Subcutaneous adipose tissue (tissue), 4 donors: ENCODE data around the gene PTPN14. TPM values are rescaled to one million over a fixed set of nuclear protein-coding genes. Genes with fewer than 3 reads are reported as not detected.

ENCODE experiments used
- CTCF ChIP-seq: fragments of 450-650 bp; IDR thresholded peaks from one replicate; pipeline ENCODE4 v1.5.1; 2016; ENCODE audit warnings: low read depth, mild to moderate bottlenecking, control low read depth, antibody characterized with exemption, moderate library complexity
- total RNA-seq, 4 donors: library from RNA; depleted of rRNA; stranded (reverse); fragments of >200 nt; gene quantifications; one replicate each; pipeline ENCODE4 v1.1.0, GENCODE V29; 2016

The PTPN14 gene
- total RNA-seq, 4 donors from 2014 or later = 13.1 to 39.2 (median 30.0) TPM

GRCh38 chr1:214550013-214550856, 1.2 kb downstream of the PTPN14 start:
- no peak for TF ChIP-seq CTCF

- no peak for TF ChIP-seq CTCF
These were observed 1.8 kb downstream of the PTPN14 start for GRCh38 chr1:214549604-214550003.

- TF ChIP-seq CTCF = no peak
These were observed 2.4 kb downstream of the PTPN14 start for GRCh38 chr1:214548988-214549387.

GRCh38 chr1:214548271-214548670, 3.1 kb downstream of the PTPN14 start:
- no peak for TF ChIP-seq CTCF

- TF ChIP-seq CTCF = no peak
These were observed 3.7 kb downstream of the PTPN14 start for GRCh38 chr1:214547747-214548146.

GRCh38 chr1:214546886-214547641, 4.3 kb downstream of the PTPN14 start:
- TF ChIP-seq CTCF = no peak

GRCh38 chr1:214546084-214546483, 5.3 kb downstream of the PTPN14 start:
- no peak for TF ChIP-seq CTCF
